NCI-H1694 treated with DMSO at 0.1 percent for 48 hours (cell line): ENCODE results near the gene MCOLN2.
"Not testable (repeated sequence)": the region's sequence is repeated elsewhere in the genome, so short reads cannot be mapped to it uniquely, and the experiment has no call there.

Experiments used
- DNase-seq: peaks from one replicate; lab custom pipeline; 2025; lab: John Stamatoyannopoulos, UW

The MCOLN2 gene

DNA sequence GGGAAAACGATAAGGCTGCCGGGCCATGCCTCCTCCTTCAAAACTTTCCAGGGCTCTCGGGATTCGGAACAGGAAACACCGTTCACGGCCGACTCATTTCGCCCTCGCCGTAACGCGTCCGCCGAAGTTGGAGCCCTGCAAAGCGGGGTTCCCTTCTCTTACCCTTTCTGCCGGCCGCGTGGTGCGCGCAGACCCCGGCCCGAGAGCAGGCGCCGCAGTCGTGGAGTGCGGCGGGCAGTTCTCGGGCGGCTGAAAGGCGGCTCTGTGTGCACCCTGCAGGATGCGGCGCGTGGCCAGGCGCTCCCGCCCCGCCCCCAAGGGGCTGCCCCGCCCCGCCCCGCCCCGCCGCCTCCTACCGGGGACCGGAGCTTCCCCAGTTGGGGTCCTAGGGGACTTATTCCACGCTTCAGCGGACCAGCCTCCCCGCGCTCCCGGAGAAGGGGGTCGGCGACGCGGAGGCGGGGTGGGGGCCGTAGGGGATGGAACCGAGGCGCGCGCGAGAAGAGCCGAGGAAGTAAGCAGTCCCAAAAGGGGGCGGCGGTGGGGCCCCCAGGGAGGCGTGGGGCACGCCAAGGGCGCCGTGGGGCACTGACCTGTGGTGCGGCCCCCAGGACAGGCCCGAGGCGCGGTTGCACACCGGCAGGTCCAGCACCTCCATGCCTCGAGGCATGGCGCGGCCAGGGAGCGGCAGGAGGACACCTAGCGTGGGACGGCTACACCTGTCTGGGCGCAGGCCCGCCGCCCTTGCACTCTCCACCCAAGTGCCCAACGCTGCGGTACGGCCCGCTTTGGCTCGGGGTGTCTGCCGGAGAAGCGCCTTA, at the start of gene MCOLN2:
TSS of gene MCOLN2 (minus strand) at position 268 of the 821 bp plus-strand sequence. CDS start at position 27, 241 bp downstream.
- DNase-seq = peak; percentile 7

DNA sequence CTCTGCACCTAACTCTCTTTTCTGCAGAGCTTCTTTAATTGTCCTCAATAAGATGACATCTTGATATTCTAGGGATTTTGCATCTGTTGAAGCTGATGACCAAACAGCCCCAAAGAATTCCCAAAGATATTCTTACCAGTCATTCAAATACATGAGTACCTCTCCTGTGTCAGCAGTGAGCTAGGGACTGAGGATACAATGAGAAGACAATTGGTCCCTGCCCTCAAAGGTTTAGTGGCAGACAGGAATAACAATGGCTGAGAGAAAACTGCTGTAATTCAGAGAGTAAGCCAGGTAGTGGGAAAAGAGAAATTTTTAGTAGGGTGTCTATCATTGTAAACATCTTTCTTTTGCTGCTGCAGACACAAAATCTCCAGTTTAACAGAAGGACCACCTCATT, 45.5 kb upstream of the MCOLN2 start:
- no peak for DNase-seq

DNA sequence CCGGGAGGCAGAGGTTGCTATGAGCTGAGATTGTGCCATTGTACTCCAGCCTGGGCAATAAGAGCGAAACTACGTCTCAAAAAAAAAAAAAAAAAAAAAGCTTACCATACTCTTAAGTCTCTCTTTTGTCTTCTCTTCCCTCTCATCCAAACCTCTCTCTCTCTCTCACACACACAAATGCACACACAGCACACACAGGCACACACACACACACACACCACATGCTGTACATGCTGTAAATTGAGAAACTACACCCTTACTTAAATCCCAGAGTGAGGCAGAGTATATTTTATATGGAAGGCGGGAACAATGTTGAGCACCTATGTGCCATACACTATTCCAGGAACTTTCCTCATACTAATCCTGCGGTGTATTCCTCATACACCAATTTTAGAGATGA, 44.9 kb upstream of the MCOLN2 start:
- DNase-seq = no peak

DNA sequence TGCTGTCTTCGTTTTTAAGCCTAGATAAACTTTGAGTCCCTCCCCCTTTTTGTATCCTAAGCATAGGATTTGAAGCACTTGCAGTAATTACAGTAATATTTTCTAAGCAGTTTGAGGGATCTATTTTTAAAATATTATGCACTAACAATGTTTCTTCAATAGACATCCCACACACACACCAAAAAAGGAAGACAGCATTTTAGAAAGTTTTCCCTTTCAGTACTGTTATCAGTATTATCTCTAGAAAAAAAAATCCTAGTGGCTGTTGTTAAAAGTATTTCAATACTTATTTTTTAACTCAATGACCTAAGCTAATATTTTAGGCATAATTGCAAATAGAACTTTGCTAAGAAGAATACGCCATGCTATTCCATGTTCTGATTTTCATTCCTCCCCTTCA, 36.3 kb upstream of the MCOLN2 start:
- no peak for DNase-seq

DNA sequence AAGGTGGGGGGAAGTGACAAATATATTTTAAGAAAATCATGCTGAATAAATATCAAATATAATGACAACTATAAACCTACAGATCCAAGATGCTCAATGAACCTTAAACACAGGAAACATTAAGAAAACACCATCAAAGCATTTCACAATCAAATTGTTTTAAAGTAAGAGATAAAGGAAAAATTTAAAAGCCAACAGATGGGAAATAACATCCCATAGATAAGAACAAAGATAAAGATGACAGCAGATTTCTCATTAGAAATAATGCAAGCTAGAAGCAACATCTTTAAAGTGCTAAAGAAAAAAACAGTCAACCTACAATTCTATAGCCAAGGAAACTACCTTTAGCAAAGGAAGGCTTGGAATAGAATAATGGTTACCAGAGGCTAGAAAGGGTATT, 33.6 kb upstream of the MCOLN2 start:
- no peak for DNase-seq

DNA sequence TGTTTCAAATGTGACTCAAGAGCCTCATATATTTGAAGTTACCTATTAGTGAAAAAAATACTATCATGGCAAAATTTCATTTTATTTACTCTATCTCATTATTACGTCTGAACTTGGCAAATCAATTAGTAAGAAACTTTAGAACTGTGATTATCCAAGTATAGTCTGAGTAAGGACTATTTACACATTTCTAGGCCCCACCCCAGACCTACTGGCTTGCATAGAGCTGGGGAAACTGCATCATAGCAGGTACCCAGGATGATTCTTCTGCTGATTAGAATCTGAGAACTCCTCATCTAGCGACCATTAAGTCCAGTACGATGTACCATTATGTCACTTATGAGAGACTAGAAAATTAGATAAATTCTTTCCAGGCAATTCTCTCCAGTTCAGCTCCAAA, 31.2 kb upstream of the MCOLN2 start:
- DNase-seq = no peak

DNA sequence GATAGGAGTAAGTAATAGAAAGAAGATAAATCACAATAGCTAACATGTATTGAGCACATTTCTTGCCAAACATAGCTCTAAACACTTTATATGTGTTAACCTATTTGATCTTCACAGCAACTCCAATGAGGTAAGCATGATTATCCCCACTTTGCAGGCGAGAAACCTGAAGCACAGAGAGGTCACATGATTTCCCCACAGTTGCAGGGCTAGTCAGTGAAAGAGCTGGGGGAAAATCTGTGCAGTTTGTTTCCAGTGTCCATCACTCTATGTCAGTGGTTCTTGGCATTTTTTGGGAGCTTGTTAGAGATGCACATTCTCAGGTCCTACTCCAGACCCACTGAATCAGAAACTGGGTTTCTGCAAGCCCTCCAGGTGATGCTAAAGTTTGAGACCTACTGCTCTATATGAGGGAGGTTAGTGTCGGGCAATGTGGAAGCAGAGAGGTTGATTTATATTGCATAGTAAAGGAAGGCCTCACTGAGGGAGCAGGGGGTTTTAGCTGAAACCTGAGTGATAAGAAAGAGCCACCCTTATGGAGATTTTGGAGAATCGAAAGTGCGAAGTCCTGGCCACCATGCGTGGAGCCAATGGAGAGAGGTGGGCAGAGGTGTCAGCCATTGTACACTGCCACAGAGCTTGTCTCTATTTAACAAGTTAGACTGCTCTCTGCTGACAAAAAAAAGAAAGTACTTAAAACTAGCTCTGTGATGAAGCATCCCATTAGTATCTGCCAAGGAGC, 30.5 kb upstream of the MCOLN2 start:
- no peak for DNase-seq

DNA sequence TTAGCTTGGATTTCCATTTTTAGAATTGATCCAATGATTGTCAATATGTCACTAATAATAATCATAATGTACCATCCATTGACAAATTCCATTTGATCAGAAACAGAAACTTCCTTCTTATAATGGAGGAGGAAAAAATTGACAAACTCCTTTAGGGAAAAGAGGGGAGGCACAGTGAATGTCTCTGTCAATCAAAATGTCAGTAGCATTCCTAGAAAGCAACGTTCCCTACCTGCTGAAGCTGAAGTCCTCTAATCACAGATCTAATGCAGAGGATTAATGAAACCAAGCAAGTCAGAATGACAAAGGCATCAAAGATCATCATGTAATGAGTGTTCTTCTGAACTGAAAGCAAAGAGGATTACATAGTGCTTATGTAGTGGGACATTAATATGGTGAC, 29.0 kb upstream of the MCOLN2 start:
- DNase-seq = no peak

DNA sequence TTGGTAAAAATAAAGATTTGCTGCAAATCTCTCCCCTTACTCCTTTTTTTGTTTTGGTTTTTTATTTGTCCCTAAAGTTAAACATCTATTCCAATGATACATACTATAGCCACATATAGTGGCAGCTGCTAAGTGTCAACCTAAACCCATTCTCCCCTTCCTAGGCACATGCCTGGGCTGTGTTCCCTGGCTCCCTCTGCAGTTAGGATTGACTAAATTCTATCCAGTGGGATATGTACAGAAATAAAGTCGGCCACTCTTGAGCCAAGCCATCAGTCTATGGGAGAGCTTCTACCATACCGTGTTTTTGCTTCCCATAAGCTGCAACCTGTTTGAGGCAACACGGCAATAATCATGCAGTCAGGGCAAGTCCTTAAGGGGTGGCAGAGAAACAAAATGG, 27.8 kb upstream of the MCOLN2 start:
- no peak for DNase-seq

DNA sequence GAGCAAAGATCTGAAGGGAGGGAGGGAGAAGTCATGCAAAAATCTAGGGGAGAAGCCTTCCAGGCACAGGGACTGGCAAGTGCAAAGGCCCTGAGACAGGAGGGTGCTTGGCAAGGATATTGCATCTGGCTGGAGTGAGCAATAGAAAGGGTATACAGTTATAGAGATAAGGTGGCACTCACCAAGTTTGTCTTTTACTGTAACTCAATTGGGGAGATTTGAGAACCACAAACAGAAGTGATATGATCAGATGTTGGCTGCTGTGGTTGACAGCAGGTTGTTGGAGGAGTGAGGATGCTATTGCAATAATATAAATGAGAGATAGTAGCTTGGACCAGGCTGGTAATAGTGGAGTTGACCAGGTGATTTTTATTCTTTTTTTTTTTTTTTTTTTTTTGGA, 25.8 kb upstream of the MCOLN2 start:
- DNase-seq = no peak

DNA sequence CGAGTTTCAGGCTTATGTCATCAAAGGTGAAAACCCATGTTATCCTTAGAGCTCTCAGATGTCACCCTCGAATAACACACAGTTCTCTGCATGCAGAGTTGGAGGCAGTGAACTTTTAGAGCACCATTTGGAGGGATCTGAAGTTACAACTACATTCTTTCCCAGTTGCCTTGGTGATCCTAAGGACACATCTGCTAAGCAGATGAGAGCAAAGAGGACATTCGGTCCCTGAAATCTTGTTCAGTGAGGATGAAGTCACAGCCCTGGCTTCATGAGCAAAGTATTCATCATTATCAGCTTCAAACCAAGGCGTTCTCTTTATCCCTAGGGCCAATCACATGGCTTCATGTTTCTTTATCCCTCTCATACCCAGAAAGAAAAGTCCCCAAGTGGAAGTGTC, 23.1 kb upstream of the MCOLN2 start:
- DNase-seq = no peak

DNA sequence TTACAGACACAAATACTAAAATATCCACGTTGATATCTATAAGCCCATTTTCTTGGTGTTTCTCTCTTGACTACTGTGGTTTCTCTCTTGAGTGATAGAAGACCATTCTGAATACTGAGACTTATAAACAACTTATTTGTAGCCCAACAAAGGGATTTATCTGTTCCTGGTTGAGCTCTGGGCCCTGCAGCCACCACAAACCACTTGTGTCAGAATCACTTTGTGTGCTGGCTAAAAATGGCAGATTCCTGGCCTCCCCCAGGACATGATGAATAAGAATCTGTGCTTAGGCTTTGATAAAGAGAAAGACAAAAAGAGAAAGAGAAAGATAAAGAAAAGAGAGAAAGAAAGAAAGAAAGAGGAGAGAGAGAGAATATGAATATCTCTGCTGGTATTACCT, 18.9 kb upstream of the MCOLN2 start:
- DNase-seq = no peak

DNA sequence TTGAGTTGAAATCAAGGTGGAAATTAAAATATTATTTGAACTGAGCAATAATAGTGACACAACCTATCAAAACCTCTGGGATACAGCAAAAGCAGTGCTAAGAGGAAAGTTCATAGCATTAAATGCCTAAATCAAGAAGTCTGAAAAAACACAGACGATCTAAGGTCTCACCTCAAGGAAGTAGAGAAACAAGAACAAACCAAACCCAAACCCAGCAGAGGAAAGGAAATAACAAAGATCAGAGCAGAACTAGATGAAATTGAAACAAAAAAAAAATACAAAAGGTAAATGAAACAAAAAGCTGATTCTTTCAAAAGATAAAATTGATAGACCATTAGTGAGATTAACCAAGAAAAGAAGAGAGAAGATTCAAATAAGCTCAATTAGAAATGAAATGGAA, 8.7 kb upstream of the MCOLN2 start:
- DNase-seq = not testable (repeated sequence)

DNA sequence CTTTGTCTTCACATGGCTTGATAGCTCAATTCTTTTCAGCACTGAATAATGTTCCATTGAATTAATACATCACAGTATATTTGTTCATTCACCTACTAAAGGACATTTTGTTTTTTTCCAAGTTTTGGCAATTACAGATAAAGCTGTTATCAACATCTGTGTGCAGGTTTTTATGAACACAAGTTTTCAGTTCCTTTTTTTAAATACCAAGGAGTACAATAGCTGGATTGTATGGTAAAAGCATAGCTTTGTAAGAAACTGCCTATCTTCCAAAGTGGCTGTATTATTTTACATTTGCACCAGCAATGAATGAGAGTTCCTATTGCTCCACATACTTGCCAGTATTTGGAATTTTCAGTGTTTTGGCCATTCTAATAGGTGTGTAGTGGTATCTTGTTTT, 4.8 kb upstream of the MCOLN2 start:
- no peak for DNase-seq

DNA sequence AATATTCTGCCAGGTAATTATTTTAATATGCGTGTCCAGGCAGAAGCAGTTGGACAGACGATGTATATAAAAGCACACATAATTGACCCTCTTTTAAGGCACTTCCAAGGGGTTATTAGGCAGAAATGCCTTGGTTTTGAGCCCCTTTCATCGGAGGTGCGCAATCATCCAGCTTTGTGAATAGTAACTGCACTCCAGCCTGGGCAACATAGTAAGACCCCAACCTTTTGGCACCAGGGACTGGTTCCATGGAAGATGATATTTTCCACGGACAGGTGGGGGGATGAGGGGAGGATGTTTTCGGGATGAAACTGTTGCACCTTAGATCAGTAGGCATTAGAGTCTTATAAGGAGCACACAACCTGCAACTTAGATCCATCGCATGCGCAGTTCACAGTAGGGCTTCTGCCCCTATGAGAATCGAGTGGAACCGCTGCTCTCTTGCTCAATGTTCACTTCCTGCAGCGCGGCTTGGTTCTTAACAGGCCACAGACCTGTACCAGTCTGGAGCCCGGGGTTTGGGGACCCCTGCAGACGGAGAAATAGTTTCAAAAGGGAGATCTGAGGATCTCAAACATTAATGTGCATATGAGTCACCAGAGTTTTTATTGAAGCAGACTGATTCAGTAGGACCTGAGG, 1.8 kb upstream of the MCOLN2 start:
- DNase-seq = no peak

DNA sequence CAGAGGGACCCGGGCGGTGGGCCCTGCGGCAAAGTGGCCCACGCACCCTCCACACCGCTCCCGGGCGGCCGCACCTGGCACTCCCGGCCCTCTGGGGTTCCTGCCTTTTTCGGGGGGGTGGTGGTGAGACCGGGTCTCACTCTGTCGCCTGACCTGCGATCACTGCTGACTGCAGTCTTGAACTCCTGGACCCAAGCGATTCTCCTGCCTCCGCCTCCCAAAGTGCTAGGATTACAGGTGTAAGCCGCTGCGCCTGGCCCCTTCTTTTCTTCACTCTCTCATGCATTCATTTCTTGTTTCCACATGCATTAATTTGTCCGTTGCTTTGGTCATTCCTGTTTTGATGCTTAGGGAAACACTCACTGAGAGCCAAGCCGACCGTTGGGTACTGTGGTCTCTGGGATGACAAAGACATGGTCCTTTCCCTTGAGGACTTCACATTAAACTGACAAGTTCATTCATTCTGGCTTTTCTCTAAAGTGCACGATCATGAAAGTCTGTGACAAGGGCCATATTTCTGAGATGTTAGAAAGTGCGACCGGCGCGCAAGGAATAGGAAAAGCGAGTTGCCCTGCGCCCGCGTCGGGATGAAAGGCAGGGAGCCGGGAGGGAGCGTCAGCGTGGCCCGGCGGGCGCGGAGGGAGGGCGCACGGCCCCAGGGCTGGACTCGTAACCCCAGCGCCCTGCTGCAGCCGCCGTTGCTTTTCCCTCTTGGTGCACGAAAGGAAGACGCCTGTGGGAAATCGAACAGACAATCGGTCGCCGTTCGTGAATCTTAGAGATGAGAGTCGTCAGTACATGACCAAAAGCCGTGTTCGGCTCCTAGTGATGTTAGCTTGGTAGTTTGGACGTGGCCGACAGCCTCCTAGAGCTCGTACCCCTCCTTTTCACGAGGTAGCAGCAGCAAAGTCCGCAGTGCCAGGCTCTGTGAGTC, 1.0 kb upstream of the MCOLN2 start:
- no peak for DNase-seq

DNA sequence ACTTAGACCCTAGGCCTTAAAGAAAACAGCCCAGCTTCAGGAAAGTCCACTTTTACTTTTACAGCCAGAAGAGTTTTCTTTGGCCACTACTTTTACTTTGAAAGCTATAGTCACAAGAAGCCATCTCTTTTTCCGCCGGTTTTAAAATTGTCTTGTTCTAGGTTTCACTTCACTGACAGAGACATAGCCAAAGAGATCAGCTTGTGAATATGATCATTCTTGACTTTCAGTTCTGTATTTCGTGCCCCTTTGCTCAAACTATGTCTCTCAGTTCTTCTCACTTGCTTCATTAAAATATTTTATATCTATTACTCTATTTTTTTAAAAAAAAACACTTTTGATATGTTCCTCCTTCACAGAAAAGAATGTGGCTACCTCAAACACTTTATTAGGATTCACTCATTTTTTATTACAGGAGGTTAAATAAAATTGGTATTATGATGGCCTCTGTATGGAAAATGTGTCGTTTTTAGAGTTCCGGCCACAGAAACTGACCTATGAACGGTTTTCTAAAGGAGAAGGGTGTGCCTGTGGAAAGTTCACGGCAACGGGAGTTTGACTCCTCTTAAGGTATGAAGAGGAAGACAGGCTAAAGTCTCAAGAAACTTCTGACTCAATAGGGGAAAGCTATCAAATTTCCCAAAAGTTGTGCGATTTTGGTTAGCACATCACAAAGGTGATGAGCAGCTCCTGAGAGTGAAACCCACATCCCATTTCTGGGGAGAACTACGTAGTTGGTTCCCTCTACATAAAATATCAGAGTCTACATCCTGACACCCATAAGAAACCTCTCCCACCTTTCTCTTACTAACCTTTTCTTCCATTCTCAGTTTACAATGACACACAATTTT, 1.2 kb downstream of the MCOLN2 start:
- DNase-seq = no peak

DNA sequence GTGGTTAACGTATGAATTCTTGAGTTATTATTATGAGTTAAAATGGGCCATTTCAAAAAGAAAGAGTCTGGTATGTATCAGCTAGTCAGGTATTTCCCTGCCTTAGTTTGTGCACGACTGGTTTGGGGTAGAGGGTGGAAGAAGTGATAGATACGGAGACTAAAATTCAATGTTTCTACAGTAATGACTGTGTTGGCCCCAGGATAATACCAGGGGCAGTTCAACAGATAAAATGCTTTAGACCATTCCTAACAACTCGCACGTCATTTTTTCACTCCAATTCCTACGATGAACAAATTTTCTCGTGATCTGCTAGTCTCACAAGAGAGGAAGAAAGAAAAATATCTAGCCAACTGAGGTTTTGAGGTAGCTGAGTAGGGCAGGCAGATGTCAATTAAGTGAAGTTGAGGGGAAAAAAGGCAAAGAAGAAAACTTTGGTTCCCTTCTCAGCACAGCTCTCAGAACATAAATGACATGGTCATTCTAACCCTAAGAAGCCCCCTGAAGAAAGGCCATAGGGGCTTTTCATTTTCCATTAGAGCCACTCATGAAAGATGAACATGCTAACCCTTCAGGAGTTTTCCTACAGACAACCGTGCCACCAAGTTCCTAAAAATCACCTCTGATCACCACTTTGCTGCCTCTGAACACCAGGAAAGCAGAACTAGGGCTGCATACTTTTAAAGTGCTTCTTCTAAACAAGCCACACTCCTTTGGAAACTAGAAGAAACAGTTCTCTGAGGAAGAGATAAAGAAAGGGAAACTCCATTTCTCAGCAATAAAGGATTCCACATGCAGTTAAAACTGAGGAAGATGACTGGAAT, 5.6 kb downstream of the MCOLN2 start:
- DNase-seq = no peak

DNA sequence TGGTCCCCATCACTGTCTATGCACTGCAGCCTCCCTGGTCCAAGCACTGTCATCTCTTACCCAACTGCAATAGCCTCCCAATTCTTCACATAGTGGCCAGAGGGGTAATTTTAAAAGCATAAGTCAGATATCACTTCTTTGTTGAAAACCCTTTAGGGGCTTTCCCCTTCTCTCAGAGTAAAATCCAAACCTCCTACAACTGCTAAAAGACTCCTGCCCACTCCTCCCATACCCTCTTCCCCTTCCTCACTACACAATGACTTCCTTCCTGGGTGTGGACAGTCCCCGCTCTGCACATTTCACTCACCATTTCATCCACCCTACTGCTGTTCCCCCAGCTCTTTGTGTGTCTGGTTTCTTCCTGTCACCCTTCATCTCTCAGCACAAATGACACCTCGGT, 8.3 kb downstream of the MCOLN2 start:
- DNase-seq = no peak

DNA sequence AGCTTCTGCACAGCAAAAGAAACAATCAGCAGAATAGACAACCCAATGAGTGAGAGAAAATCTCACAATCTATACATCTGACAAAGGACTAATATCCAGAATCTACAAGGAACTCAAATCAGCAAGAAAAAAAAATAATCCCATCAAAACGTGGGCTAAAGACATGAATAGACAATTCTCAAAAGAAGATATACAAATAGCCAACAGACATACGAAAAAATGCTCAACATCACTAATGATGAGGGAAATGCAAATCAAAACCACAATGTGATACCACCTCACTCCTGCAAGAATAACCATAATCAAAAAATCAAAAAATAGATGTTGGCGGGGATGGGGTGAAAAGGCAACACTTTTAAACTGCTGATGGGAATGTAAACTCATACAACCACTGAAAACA, 10.4 kb downstream of the MCOLN2 start:
- not testable (repeated sequence) for DNase-seq
